ENCODE results near the gene TMEM8B. TPM values are rescaled to one million over a fixed set of nuclear protein-coding genes. Genes with fewer than 3 reads are reported as not detected.
"Not testable (repeated sequence)": the region's sequence is repeated elsewhere in the genome, so short reads cannot be mapped to it uniquely, and the experiment has no call there.

TMEM8B gene
- total RNA-seq, 1 donor from 2014 or later: 9.0 TPM

GRCh38 chr9:35870351-35870923, 41.4 kb downstream of the TMEM8B start, which contains the start of gene OR13J1:
TSS of gene OR13J1 (minus strand) at chr9:35870401. CDS start at chr9:35870401, 0 bp downstream.
- Mint-ChIP-seq H3K27me3 (ENCODE audit: unreplicated experiment) (peaks cover 8% of the 10 kb centered on the region), H3K4me1 (ENCODE audit: unreplicated experiment) (peaks cover 4% of the 10 kb centered on the region), H3K36me3 (ENCODE audit: low read depth, unreplicated experiment) (no peaks in the 10 kb centered on the region), H3K27ac (ENCODE audit: unreplicated experiment) (no peak within 1 kb of the TSS), H3K9me3 (ENCODE audit: unreplicated experiment) (no peaks in the 10 kb centered on the region), H3K4me3 (ENCODE audit: unreplicated experiment) (no peak within 1 kb of the TSS)
- no peak for DNase-seq (ENCODE audit: low spot score)
- TF ChIP-seq CTCF (IDR thresholded peaks at IDR 0.05; ENCODE audit: unreplicated experiment): no peak

- Mint-ChIP-seq H3K36me3 (ENCODE audit: low read depth, unreplicated experiment) (no peaks in the 10 kb centered on the region), H3K27ac (ENCODE audit: unreplicated experiment) (no peak overlapping the region), H3K27me3 (ENCODE audit: unreplicated experiment) (peaks cover 8% of the 10 kb centered on the region), H3K9me3 (ENCODE audit: unreplicated experiment) (no peaks in the 10 kb centered on the region), H3K4me1 (ENCODE audit: unreplicated experiment) (no peaks in the 10 kb centered on the region), H3K4me3 (ENCODE audit: unreplicated experiment) (no peak overlapping the region)
- TF ChIP-seq CTCF (IDR thresholded peaks at IDR 0.05; ENCODE audit: unreplicated experiment): no peak
- no peak for DNase-seq (ENCODE audit: low spot score)
Measured at GRCh38 chr9:35871545-35871944, 42.5 kb downstream of the TMEM8B start.

- no peaks in the 10 kb centered on the region for H3K9me3 Mint-ChIP-seq (ENCODE audit: unreplicated experiment)
- H3K4me1 Mint-ChIP-seq (ENCODE audit: unreplicated experiment): no peaks in the 10 kb centered on the region
- no peak for TF ChIP-seq CTCF (IDR thresholded peaks at IDR 0.05; ENCODE audit: unreplicated experiment)
- no peak overlapping the region for H3K4me3 Mint-ChIP-seq (ENCODE audit: unreplicated experiment)
- DNase-seq (ENCODE audit: low spot score): no peak
- H3K27ac Mint-ChIP-seq (ENCODE audit: unreplicated experiment): no peak overlapping the region
- peaks cover 6% of the 10 kb centered on the region for H3K27me3 Mint-ChIP-seq (ENCODE audit: unreplicated experiment)
- no peaks in the 10 kb centered on the region for H3K36me3 Mint-ChIP-seq (ENCODE audit: low read depth, unreplicated experiment)
Measured at GRCh38 chr9:35872505-35872904, 43.5 kb downstream of the TMEM8B start.

- peak; percentile 88 for TF ChIP-seq CTCF (IDR thresholded peaks at IDR 0.05; ENCODE audit: unreplicated experiment)
- peak; percentile 82 for DNase-seq (ENCODE audit: low spot score)
- no peak overlapping the region for H3K27ac Mint-ChIP-seq (ENCODE audit: unreplicated experiment)
- no peaks in the 10 kb centered on the region for H3K9me3 Mint-ChIP-seq (ENCODE audit: unreplicated experiment)
- H3K4me1 Mint-ChIP-seq (ENCODE audit: unreplicated experiment): peaks cover 5% of the 10 kb centered on the region
- no peaks in the 10 kb centered on the region for H3K36me3 Mint-ChIP-seq (ENCODE audit: low read depth, unreplicated experiment)
- no peaks in the 10 kb centered on the region for H3K27me3 Mint-ChIP-seq (ENCODE audit: unreplicated experiment)
- H3K4me3 Mint-ChIP-seq (ENCODE audit: unreplicated experiment): no peak overlapping the region
Measured at GRCh38 chr9:35882263-35882848, 53.3 kb downstream of the TMEM8B start.

GRCh38 chr9:35882996-35883395, 54.0 kb downstream of the TMEM8B start:
- no peak for DNase-seq (ENCODE audit: low spot score)
- H3K36me3 Mint-ChIP-seq (ENCODE audit: low read depth, unreplicated experiment): no peaks in the 10 kb centered on the region
- H3K4me3 Mint-ChIP-seq (ENCODE audit: unreplicated experiment): no peak overlapping the region
- no peak overlapping the region for H3K27ac Mint-ChIP-seq (ENCODE audit: unreplicated experiment)
- H3K4me1 Mint-ChIP-seq (ENCODE audit: unreplicated experiment): peaks cover 5% of the 10 kb centered on the region
- H3K9me3 Mint-ChIP-seq (ENCODE audit: unreplicated experiment): no peaks in the 10 kb centered on the region
- no peaks in the 10 kb centered on the region for H3K27me3 Mint-ChIP-seq (ENCODE audit: unreplicated experiment)
- no peak for TF ChIP-seq CTCF (IDR thresholded peaks at IDR 0.05; ENCODE audit: unreplicated experiment)

- not testable (repeated sequence) for H3K27ac Mint-ChIP-seq (ENCODE audit: unreplicated experiment)
Measured at GRCh38 chr9:35884908-35885307, 55.9 kb downstream of the TMEM8B start.

More at GRCh38 chr9:35884908-35885307, 55.9 kb downstream of the TMEM8B start:
- H3K4me3 Mint-ChIP-seq (ENCODE audit: unreplicated experiment); H3K4me1 Mint-ChIP-seq (ENCODE audit: unreplicated experiment); DNase-seq (ENCODE audit: low spot score); H3K36me3 Mint-ChIP-seq (ENCODE audit: low read depth, unreplicated experiment); H3K9me3 Mint-ChIP-seq (ENCODE audit: unreplicated experiment); H3K27me3 Mint-ChIP-seq (ENCODE audit: unreplicated experiment): not testable (repeated sequence)
